ENCODE data around the gene PIK3R2.

The PIK3R2 gene

DNA sequence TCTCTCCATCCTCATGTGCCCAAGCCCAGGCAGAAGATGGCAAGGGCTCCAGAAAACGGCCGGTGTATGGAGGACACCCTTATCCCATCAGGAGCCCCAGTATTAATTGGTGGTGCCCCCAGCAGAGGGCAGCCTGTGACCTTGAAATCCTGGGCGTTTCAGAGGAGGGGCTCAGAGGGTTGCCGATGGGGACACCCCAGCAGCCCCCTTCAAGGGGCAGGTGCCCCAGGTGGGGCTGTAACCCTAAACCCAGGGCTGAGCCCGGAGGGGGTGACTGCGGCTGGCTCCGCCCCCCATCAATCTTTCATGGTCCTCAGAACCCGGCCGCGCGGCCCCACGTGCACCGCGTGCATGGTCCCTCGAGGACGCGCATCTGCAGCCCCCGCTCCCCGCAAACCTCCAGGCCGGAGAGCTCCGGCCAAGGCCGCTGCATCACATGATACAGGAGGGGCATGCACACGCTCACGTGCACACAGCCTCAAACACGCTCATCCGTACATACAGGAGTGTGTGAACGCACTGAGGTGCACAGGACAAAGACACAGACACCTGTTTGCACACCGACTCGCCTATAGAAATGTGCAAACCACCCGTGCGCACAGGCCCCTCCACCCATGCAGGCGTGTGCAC, 49.9 kb downstream of the PIK3R2 start:
- no peak for TF ChIP-seq NFIC (IDR thresholded peaks at IDR 0.05)
- TF ChIP-seq, protein P1, sequence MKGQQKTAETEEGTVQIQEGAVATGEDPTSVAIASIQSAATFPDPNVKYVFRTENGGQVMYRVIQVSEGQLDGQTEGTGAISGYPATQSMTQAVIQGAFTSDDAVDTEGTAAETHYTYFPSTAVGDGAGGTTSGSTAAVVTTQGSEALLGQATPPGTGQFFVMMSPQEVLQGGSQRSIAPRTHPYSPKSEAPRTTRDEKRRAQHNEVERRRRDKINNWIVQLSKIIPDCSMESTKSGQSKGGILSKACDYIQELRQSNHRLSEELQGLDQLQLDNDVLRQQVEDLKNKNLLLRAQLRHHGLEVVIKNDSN (IDR thresholded peaks at IDR 0.05) = peak; percentile 80
- TF ChIP-seq CREB1 (IDR thresholded peaks at IDR 0.05; ENCODE audit: low read depth) = no peak
- TF ChIP-seq YY1 (IDR thresholded peaks at IDR 0.05; ENCODE audit: low read depth) = no peak
- no peak for TF ChIP-seq ZBTB7A (IDR thresholded peaks at IDR 0.05; ENCODE audit: low read depth)
- TF ChIP-seq MAX (IDR thresholded peaks at IDR 0.05) = peak; percentile 92
- TF ChIP-seq EGR1 (IDR thresholded peaks at IDR 0.05) = no peak
- no peak for TF ChIP-seq FOXM1 (IDR thresholded peaks at IDR 0.05; ENCODE audit: borderline replicate concordance, low read depth)
- TF ChIP-seq RAD21 (IDR thresholded peaks at IDR 0.05; ENCODE audit: low read depth) = peak; percentile 46
- TF ChIP-seq TAF1 (IDR thresholded peaks at IDR 0.05; ENCODE audit: low read depth) = no peak
- TF ChIP-seq, protein P2, sequence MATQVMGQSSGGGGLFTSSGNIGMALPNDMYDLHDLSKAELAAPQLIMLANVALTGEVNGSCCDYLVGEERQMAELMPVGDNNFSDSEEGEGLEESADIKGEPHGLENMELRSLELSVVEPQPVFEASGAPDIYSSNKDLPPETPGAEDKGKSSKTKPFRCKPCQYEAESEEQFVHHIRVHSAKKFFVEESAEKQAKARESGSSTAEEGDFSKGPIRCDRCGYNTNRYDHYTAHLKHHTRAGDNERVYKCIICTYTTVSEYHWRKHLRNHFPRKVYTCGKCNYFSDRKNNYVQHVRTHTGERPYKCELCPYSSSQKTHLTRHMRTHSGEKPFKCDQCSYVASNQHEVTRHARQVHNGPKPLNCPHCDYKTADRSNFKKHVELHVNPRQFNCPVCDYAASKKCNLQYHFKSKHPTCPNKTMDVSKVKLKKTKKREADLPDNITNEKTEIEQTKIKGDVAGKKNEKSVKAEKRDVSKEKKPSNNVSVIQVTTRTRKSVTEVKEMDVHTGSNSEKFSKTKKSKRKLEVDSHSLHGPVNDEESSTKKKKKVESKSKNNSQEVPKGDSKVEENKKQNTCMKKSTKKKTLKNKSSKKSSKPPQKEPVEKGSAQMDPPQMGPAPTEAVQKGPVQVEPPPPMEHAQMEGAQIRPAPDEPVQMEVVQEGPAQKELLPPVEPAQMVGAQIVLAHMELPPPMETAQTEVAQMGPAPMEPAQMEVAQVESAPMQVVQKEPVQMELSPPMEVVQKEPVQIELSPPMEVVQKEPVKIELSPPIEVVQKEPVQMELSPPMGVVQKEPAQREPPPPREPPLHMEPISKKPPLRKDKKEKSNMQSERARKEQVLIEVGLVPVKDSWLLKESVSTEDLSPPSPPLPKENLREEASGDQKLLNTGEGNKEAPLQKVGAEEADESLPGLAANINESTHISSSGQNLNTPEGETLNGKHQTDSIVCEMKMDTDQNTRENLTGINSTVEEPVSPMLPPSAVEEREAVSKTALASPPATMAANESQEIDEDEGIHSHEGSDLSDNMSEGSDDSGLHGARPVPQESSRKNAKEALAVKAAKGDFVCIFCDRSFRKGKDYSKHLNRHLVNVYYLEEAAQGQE (IDR thresholded peaks at IDR 0.05; ENCODE audit: low read depth) = no peak
- no peak for TF ChIP-seq CEBPB (IDR thresholded peaks at IDR 0.05)
- TF ChIP-seq TCF12 (IDR thresholded peaks at IDR 0.05; ENCODE audit: low read depth) = no peak
- no peak for TF ChIP-seq EP300 (IDR thresholded peaks at IDR 0.05; ENCODE audit: borderline replicate concordance)
- no peak for TF ChIP-seq TEAD4 (IDR thresholded peaks at IDR 0.05)

GRCh38 chr19:18203408-18203862, 50.5 kb downstream of the PIK3R2 start:
- TF ChIP-seq MAX (IDR thresholded peaks at IDR 0.05) (peak; percentile 10; the same call in 1 of the 2 replicates), CREB1 (IDR thresholded peaks at IDR 0.05; ENCODE audit: low read depth) (no peak), NFIC (IDR thresholded peaks at IDR 0.05) (no peak), EP300 (IDR thresholded peaks at IDR 0.05; ENCODE audit: borderline replicate concordance) (no peak; the same call in 1 of the 2 replicates), RAD21 (IDR thresholded peaks at IDR 0.05; ENCODE audit: low read depth) (no peak), EGR1 (IDR thresholded peaks at IDR 0.05) (no peak)

- TF ChIP-seq EP300 (IDR thresholded peaks at IDR 0.05; ENCODE audit: borderline replicate concordance) (no peak), FOXM1 (IDR thresholded peaks at IDR 0.05; ENCODE audit: borderline replicate concordance, low read depth) (no peak), TAF1 (IDR thresholded peaks at IDR 0.05; ENCODE audit: low read depth) (no peak), EGR1 (IDR thresholded peaks at IDR 0.05) (no peak), MAX (IDR thresholded peaks at IDR 0.05) (no peak), YY1 (IDR thresholded peaks at IDR 0.05; ENCODE audit: low read depth) (no peak), NFIC (IDR thresholded peaks at IDR 0.05) (no peak), CREB1 (IDR thresholded peaks at IDR 0.05; ENCODE audit: low read depth) (no peak; the same call in 1 of the 2 replicates), TEAD4 (IDR thresholded peaks at IDR 0.05) (no peak), RAD21 (IDR thresholded peaks at IDR 0.05; ENCODE audit: low read depth) (no peak), ZBTB7A (IDR thresholded peaks at IDR 0.05; ENCODE audit: low read depth) (no peak; the same call in 1 of the 2 replicates), TCF12 (IDR thresholded peaks at IDR 0.05; ENCODE audit: low read depth) (no peak), CEBPB (IDR thresholded peaks at IDR 0.05) (no peak)
- TF ChIP-seq, protein P1 (IDR thresholded peaks at IDR 0.05) = no peak
- TF ChIP-seq, protein P2 (IDR thresholded peaks at IDR 0.05; ENCODE audit: low read depth) = no peak
These were observed 51.0 kb downstream of the PIK3R2 start, which contains the start of gene RAB3A for GRCh38 chr19:18203863-18204393. RAB3A (minus strand) TSS chr19:18204042; CDS start chr19:18202740, 1,302 bp downstream.

DNA sequence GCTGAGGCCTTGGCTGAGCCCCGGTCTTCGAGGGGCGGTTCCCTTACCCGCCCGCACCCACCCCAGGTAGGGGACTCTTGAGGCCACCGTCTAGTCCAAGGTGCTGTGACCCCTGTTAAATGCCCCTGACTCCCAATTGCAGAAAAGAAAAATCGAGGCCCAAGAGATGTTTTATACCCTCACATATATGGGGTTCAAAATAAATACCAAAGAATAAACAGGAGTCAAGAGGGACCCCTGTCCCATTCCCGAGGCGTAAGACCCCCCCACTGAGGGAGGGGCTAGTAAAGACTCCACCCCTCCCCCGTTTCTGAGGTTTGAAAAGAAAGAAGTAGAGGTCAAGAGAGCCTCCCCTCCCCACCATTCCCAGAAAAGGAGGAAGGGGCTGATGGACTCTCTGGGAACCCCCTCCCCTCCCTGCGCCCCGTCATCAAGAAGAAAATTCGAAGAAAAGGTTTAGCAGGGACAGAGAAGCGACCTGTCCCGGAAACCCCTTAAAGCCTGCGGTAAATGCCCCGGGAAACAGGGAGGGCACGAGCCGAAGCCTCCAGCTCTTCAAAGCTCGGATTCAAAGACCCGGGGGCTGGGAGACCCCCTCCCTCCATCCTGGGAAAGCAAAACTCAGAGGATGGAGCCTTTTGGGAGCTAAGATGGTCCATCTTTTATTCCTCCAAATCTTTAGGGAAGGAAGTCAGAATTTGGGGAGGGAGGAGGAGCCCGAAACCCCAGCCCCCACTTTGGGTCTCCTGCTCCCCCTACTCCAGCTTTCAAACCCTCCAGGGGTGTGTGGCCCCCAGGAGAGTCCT, 51.6 kb downstream of the PIK3R2 start:
- TF ChIP-seq, protein P2 (IDR thresholded peaks at IDR 0.05; ENCODE audit: low read depth) = no peak
- 0 out of 2 replicates have a peak, but pooled peaks have one; percentile 20 for TF ChIP-seq TAF1 (IDR thresholded peaks at IDR 0.05; ENCODE audit: low read depth)
- TF ChIP-seq ZBTB7A (IDR thresholded peaks at IDR 0.05; ENCODE audit: low read depth) = peak; percentile 93
